ENCODE data around the gene FYB1.
A peak's percentile ranks its signal among the peaks of the same experiment; 100 is the strongest.

Gene FYB1

DNA sequence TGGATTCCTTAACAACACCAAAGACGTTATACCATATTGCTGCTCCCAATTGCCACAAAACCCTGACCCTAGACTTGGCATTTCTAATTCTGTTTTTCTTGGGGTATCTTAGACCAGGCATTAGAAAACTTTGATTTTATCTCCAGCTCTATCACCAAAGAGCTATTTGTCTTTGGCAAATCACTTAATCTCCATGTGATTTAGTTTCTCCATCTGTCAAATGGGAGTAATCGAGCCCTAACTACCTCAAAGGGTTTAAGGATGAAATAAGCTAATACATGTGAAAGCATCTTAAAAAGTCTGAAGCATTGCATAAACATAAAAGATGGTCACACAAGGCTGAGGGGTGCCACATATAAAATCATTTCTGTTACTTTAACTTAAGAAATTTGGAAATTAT lies 60.6 kb downstream of the FYB1 start:
- DNase-seq (ENCODE audit: low spot score), result no peak

DNA sequence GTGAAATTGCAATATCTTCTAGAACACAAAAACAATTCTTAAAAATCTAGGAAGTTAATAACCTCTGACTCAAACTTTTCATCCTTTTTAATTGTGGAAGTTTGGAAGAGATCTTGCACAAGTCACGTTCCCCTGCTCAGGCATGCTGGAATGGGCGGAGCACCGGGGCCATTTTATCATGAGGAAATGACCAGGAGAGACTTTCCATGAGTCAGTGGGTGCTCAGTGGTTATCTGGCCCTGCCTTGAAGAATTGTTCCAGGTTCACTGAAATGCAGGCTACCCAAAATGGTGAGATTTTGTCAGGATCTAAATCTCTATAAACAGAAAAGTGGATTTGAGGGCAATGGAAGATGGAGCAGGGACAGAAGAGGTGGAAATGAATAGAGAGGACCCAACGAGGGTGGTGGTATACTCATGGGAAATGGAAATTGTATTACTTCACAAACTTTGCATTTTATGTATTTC lies 61.2 kb downstream of the FYB1 start:
- DNase-seq (ENCODE audit: low spot score), result peak; percentile 2

DNA sequence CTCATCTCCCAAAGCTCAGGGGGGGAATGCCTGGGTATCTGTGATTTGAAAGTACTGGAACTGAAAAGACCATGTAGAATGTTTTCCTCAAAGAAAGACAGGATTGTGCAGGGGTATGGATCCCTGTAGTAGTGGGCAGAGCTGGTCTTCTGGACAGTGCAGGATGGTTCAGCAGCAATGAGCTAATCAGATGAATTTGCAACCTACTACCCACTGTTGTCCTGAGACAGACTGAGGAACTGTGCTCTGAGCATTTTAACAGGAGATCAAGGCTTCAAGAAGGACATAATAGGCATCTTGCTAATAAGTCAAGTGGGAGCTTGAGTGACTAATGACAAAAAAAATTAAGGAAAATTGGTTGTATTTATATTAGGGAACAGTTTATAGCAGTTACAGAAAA lies 61.7 kb downstream of the FYB1 start:
- DNase-seq (ENCODE audit: low spot score), result no peak

DNA sequence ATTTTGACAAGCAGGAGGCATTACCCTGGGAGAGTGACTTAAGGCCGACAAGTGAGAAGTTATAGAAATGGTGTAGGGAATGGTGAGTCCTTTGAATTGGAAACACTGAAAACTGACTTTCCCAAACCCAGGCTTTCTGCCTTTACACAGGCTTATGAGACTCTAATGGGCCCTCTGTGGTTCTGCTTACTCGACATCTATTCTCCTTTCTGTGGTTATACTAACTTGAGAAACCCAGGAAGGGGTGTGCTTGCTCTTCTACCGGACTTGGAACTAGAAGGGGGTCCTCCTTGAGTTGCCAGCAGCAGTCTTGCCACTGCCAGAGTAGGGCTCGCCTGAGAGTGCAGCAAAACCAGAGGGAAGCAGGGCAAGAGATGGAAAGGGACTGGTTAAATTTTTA lies 63.3 kb downstream of the FYB1 start:
- no peak for DNase-seq (ENCODE audit: low spot score)

DNA sequence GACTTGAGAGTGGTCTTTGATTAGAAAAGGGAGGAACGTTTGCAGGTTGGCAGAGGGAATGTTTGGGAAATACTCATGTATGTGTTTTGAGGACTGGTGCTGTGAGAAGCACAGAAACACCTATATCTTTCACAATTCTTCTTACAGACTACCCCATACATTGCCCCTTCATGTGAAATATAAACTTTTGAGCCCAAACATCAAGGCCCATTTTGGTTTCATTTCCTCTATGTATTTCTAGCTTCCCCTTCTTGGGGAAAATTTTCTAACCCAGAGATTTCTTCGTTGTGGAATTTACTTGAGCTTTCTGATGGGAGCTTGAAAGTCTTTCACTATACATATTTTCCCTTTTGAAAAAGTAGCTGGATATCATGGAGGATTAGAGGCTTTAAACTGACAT lies 67.6 kb downstream of the FYB1 start:
- no peak for DNase-seq (ENCODE audit: low spot score)

DNA sequence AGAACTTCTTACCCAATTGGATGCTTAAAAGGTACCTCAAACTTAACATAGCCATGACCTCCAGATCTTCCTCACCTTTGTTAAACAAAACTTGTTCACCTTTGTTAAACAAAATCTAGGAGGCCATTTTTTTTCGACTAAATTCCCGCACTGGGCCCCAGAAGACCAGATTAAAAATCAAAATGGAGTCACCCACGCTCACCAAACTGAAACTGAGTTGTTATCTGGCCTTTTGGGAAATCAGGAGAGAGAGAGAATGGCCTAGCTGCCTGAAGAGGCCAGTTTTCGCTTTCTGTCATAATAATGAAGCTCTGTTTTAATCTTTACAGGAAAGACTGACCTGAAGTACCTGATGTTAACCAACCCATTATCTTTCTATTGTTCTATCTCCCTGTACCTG lies 69.4 kb downstream of the FYB1 start:
- DNase-seq (ENCODE audit: low spot score), result no peak

DNA sequence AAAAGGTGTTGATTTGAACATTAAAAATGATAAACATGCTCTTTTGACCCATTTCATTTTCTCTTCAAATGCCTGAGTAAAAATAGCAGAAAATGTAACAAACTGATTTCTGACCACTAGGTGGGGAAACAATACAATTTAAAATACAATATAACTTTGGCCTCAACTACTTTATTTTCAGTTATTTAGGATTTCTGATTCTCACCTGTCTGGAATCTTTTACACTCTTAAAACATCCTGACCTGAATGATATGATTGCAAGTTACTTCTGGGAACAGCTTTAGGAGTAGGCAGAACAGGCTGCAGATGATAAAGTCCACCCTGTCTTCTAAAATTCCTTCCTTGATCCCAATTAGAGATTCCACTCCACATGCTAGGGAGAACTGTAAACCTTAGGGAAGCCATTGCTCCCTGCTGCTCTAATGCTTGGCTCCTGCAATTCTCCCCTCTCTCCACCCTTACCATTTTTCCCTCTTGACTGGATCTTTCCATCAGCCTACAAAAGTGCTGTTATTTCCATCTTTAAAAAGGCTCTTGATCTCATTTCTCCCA lies 70.3 kb downstream of the FYB1 start:
- peak; percentile 19 for DNase-seq (ENCODE audit: low spot score)

DNA sequence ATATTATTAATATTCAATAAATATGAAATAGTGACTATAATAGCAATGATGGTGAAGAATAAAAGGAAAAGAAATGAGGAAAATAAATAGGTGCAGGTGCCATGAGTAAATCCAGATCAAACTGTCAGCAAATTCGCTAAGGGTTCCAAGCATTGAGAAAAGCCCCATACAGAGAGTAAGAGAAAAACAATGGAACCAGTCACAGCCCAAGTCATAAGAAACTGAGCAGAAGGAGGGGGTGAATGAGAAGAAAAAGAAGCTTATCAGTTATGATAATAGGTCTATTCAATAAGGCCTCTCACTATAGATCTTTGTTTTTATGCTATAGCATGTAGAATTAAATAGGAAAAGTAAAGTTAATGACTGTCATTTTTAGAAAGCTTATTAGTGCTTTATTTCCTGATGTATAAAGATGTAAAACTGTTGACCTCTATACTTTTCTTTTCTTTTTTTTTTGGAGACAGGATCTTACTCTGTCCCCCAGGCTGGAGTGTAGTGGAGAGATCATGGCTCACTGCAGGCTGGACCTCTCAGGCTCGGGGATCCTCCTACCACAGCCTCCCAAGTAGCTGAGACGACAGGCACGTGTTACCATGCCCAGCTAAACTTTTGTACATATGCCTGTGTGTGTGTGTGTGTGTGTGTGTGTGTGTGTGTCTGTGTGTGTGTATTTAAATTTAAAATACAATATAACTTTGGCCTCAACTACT lies 72.4 kb downstream of the FYB1 start:
- DNase-seq (ENCODE audit: low spot score), result no peak

DNA sequence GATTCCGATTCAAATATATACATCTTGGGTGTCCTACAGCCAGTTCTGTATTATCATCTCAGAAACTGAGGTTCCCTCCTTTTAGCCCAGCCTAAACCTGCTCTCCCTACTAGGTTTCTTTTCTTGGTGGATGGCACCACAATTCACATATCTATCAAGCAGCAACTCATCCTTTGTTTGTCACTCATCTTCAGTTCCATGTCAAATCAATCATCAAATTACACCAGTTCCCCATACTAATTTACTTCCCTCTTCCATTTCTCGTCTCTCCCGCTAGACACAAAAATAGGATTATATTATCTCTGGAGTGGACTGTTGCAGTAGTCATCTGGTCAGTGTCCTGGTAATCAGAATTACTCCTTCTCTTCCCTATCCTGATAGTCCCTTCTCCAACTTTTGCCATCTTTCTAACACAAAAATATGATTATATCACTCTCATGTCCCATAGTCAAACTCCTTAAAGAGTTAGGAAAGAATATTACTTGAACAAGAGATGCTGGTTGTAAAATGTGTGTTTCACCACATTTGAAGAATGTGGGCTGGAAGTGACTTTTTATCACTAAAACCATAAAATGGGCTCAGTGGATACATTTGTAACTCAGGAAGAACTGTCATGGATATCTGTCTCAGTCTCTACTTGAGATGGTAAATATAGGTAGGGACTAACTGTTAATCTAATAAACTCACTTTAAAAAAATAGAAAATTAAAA lies 76.1 kb downstream of the FYB1 start:
- no peak for DNase-seq (ENCODE audit: low spot score)

DNA sequence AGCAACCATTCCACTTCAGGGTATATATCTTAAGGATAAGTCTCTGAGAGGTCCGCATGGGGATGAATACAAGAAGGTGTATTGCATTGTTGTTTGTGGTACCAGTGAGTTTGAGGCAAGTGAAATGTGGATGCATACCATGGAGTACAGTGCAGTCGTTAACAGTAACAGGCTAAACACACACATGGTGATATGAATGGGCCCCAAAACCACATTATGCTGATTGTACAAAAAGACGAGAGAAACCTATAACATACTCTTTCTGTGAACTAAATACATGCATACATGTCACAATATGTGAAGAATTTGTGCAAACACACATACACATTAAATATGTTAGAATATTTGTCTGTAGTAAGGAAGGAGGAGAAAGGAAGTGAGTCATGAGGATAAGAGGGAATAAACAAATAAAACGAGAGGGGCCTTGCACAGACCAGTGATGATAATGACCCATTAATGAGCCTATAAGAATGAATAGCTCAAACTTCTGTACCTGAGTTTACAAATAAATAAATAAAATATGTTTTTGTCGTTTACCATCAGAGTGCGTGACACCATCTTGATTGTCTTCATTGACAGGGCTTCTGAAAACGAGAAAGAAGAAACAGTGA lies 78.7 kb downstream of the FYB1 start:
- no peak for DNase-seq (ENCODE audit: low spot score)

DNA sequence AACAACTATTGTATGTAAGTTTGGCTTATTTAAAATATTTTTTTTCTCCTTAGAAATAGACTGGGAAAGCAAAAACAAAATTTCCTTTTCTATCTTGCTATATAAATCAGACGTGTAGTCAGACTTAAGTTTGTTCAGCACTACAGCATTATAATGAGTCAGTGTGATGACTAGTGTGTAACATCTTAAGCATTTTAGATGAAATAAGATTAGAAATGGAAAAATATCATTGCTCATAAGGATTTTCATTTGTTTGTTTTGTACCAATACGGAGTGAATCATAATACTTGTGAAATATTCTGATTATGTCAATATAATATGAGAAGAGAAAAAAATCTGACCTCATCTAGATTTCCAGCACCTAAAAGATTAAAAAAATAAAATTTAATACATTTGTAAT lies 80.5 kb downstream of the FYB1 start:
- DNase-seq (ENCODE audit: low spot score), result peak; percentile 87

DNA sequence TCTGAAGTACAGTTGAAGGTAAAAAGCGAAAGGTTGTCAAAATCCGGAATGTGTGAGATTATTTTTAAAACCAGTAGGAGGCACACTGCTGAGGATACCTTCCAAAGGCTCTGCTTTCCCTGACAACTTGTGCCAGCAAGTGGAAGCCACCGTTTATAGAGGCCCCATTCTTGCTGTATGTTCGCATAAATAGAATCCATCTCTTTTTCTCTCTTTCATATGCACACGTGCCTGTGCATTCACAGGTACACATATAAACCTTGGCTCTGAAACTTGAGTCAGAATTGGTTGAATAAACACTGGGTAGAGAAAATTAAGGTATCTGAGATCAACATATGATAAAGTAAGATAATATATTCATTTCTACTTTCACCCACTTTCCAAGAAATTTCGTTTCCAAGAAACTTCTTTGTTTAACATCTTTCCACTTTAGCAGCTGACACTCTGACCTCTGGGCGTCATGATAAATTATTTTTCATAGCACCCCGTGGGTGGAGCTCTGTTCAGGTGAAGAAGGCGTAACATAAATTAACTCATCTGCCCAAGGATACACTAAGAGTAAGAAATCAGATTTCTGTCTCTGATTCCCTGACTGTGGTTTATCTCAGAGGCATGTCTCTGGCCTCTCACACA lies 81.4 kb downstream of the FYB1 start:
- DNase-seq (ENCODE audit: low spot score), result no peak

DNA sequence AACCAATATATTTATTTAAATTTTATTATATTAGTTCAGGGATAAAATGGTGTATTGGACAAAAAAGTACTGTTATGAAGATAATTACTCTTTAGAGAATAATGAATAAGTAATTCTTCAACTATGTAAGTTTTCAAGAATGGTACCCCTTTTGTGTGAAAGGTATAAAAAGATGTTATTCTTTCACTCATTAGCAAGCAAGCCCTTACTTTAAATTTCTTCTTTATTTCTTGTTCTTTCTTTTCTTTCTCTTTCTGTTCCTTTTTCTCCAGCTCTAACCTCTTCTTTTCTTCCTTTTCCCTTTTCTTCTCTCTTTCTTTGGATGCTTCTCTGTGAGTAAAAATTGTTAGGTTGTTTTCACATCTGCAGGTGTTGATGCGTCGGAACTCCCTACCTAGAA lies 82.0 kb downstream of the FYB1 start:
- no peak for DNase-seq (ENCODE audit: low spot score)

DNA sequence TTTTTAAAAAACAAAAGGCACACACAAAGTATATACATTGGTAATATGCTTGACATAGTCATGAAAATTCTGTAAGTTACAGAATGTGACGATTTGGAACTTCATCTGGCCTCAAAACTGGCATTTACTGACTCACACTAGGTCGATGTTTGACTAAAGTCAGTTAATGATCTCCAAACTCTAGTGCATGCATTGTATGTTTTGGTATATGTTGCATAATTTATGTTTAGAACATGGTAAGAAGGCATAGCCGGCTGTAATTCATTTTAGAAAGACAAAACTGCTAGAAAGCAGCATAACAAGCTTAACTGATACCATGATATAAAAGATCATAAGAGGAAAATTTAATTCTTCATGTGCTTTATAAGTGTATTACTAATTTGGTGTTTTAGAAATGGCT lies 86.6 kb downstream of the FYB1 start:
- DNase-seq (ENCODE audit: low spot score), result no peak

DNA sequence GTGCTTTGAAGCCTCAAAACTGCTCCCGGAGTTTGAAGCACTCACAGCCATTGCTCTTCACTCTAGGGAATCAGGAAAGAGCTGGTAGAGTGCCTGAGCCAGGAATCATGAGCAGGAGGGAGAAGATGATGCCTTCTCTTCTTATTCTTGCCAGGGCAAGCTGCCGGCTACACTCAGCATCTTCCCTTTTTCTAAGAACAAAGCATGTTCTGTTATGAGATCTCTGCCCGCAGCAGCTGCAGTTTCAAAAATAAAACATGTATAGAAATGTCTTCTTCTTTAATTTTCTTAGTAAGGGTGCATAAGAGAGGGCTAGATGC lies 87.3 kb downstream of the FYB1 start:
- no peak for DNase-seq (ENCODE audit: low spot score)

DNA sequence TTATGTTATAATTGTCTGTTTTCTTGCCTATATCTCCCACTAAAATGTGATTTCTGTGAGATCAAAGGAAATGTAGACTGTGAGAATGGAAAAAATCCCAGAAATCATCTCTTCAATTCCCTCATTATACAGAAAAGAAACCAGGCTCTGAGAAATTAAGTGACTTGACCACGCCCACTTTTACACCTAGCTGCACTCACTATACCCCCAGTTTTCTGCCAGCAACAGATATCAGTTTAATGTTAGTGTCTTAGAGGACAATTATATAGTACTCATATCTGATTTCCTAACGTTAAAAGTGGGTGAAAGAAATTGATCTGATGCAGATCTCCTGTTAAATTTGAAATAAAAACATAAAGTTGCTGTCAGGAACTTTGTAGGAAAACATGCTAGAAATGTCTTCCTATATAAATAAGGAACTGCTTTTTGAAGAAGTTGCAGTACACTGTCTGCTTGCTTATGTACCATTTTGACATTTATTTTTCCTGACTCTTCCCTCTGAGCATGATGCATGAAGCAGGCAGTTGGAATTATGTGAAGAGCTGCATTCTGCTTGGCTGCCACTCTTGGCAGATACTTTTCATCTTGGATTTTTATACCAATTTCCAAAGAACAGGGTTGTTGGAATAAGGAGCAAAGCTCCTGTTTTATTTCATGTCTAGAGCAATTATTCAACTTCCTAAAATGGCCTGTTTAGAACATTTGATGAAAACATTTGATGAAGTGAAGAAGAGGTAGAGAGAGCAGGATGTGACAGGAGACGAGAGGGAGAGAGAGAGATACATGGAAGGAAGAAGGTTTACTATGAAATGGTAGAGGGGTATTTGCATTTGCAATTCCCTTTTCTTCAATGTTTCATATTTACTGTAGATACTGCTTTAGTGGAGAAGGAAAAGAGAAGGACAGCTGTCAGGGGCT lies 87.9 kb downstream of the FYB1 start:
- DNase-seq (ENCODE audit: low spot score), result no peak

DNA sequence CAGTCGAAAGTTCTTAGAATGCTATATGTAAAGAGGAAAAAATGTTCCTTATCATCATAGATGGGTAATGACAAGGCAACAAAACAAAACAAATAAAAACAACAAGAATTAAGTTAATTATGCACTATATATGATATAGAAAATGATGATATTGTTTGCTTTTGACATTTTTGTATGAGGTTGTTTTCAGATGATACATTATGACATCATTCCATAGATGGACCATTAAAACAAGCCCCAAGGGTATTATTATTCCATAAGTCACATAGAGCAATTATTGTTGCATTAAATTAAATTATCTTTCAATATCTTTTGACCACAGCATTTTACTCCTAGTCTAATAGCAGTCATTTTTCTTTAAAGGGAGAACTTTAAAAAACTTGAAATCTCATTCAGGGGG lies 88.6 kb downstream of the FYB1 start:
- DNase-seq (ENCODE audit: low spot score), result no peak

DNA sequence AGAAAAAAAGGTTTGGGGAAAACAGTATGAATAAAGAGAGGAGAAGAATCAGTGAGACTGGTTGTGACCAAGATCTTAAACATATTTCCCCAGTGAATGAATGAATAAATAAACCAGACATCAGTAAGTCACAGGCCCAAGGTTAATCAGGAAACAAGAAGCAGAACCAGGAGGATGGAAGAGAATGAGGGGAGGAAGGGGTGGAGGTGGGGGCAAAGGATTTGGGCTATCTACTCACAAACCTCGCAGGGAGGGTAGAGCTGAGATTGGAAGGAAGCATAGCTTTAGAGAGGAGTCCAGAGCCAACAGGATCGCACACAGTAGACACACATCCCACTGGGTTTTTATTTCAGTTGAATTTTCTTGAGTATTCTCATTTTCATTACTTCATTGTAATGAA lies 97.4 kb downstream of the FYB1 start:
- DNase-seq (ENCODE audit: low spot score), result no peak

DNA sequence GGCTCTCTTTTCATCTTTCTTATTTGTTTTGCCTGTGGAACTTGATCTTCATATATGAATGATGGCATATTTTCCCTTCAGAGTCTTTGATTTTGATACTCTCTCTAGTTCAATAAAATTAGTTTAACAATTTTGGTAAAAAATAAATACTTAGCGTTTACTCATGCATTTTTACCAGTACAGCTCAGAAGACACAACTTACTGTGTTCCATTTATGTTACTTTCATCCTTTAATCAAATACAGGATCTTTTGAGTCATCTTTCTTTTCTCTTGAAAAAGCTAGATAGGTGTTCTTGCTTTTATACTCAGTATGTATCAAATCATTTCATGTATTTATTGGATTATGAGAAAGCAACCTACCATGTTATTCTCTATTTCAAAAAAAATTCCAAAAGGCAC lies 98.0 kb downstream of the FYB1 start:
- no peak for DNase-seq (ENCODE audit: low spot score)

DNA sequence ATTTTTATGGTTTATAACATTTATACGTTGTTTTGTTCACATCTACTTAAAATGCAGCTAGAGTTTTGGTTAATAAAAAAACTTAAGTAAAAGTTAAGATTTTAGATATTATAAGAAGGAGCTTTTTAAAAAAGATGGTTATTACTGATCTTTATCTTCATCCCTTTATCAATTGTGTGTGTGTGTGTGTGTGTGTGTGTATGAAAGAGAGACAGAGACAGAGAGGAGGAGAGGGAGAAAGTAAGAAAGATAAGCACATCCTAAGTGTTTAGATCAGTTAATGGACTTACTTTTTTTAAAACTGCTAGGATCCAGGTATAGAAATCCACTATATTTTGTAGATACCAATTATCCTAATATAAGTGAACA lies 99.3 kb downstream of the FYB1 start:
- DNase-seq (ENCODE audit: low spot score), result no peak

DNA sequence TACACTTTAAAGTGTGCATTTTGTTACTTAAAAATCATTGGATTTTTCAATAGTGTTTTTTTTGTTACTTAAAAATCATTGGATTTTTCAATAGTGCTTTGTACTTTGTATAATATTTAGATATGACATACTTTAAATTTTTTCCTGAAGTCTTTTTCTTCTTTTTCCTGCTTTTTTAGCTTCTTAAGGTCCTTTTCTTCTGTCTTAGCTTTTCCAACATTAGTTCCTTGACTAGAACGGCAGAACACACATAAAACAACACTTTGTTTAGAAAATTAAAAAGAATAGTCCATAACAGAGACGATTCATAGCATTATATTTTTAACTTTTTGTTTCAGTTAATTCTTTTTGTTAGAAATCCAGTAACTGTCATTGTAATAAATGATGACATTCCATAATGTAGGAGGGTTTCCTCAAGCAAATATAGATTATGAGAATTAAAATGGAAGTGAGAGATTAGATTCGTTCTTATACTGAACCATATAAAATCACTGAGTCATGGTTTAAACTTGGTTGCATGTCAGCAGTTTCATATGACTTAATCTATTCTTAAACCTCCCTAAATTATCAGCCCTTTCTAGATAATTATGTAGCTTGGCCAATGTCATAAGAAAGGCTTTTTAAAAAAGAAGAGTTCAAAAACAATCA lies 99.8 kb downstream of the FYB1 start:
- no peak for DNase-seq (ENCODE audit: low spot score)
